OCI-LY1 (cell line): Measurements from ENCODE around the gene TMPRSS7.

Source experiments
- EZH2 ChIP-seq: fragments of 200-600 bp; sonication (generic), shearing (Covaris generic); IDR thresholded peaks from 2 replicates; pipeline ENCODE4 v1.8.0; 2017; ENCODE audit warnings: borderline replicate concordance, mixed run types, mild to moderate bottlenecking, antibody characterized with exemption, low read length, moderate library complexity, mixed read lengths
- TF ChIP-seq, protein P1 (sequence below): fragments of 200-600 bp; sonication (generic), shearing (Covaris generic); IDR thresholded peaks from 2 replicates; pipeline ENCODE4 v1.5.1; 2017; ENCODE audit warnings: mild to moderate bottlenecking, antibody characterized with exemption, low read length, moderate library complexity, mixed read lengths

DNA sequence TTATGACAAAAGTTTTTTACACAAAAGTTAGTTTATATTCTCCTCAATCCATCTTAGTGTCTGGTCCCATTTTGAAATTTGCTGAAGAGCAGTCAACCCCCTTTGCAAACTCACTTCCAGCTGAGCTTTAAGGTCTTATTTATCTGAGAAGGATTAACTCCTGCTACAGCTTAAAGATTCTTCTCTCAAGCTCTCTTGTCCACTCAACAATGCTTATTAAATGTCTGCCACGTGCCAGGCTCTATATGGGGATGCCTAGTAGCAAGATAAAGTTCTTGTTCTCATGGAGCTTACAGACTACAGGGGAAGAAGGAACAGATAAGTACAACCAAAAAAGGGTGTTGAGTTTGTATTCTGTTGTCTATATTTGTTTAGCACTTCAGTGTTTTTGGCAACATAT is 18.7 kb downstream of the TMPRSS7 start:
- TF ChIP-seq, protein P1, sequence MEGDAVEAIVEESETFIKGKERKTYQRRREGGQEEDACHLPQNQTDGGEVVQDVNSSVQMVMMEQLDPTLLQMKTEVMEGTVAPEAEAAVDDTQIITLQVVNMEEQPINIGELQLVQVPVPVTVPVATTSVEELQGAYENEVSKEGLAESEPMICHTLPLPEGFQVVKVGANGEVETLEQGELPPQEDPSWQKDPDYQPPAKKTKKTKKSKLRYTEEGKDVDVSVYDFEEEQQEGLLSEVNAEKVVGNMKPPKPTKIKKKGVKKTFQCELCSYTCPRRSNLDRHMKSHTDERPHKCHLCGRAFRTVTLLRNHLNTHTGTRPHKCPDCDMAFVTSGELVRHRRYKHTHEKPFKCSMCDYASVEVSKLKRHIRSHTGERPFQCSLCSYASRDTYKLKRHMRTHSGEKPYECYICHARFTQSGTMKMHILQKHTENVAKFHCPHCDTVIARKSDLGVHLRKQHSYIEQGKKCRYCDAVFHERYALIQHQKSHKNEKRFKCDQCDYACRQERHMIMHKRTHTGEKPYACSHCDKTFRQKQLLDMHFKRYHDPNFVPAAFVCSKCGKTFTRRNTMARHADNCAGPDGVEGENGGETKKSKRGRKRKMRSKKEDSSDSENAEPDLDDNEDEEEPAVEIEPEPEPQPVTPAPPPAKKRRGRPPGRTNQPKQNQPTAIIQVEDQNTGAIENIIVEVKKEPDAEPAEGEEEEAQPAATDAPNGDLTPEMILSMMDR, result no peak
- no peak for TF ChIP-seq EZH2
